ENCODE data around the gene CTTNBP2.
"Not testable (repeated sequence)": the region's sequence is repeated elsewhere in the genome, so short reads cannot be mapped to it uniquely, and the experiment has no call there.

The CTTNBP2 gene

GRCh38 chr7:117728890-117729624 lies 144.2 kb downstream of the CTTNBP2 start:
- no peak for DNase-seq

- no peak for DNase-seq
Measured at GRCh38 chr7:117724898-117725297, 148.3 kb downstream of the CTTNBP2 start.

DNA sequence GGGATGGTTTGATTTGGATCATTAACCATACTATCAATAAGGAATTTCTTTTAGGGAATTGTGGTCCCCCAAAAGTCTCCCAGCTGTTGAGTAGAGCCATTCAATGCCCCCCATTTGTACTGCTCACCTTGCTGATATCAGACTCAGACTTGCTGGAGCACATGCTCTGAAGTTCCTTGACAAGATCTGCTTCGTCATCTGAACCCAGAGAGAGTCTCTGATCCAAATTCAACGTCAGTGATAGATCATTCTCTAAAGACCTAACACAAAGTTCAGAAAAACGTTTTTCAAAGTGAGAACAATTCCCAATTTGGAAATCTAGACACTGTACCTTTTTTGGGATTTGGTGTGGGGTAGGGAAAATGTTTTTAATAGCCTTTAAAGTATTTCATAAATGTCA lies 153.9 kb downstream of the CTTNBP2 start:
- DNase-seq: no peak

GRCh38 chr7:117718116-117718835 lies 155.0 kb downstream of the CTTNBP2 start:
- DNase-seq: no peak

DNA sequence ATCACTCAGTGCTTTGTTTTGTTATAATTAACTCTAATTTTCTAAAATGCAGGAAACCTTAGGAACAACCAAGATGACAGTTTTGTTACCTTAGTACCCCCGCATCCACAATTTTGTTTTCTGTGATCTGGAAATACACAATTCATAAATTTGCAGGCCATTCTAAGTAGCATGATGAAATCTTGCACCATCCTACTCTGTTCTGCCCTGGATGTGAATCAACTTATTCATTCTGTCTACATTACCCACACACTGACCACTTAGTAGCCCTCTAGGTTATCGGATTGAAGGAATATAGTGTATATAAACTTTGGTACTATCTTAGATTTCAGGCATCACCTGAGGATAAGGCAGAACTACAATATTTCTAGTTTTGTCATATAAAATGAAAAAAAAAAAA lies 155.9 kb downstream of the CTTNBP2 start:
- DNase-seq: no peak

- DNase-seq: no peak
Measured at GRCh38 chr7:117716707-117717299, 156.4 kb downstream of the CTTNBP2 start.

DNA sequence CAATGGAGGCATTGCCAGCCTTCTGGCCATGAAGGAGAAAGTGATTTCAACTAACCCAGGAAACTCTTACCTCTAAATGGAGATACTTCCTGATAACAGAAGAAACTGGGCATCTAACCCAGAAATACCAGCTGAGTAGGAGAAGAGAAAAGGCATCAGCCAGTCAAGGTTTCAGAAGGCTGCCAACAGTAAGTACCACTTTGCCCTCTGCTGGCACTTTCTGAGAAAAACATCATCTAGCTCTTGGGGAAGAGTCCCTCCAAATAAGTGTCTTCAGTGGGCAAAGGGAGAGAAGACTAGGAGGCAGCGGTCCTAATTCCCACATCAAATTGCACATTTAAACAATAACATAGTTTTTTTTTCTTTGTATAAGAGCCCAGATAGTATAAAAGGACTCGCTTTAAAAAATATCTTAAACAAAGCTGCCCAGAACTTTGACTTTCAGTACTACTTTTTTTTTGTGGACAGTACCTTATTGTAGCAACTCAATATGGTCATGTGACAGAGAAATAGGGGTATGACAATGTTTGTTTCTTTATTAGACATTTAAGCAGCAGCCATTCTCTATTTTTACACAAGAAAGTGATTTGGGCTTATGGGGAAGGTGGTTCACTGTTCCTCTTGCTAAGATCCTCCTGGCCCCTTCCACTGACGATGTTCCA lies 157.3 kb downstream of the CTTNBP2 start:
- peak; percentile 48 for DNase-seq

GRCh38 chr7:117711556-117711955 lies 161.7 kb downstream of the CTTNBP2 start:
- no peak for DNase-seq

GRCh38 chr7:117708173-117708572 lies 165.1 kb downstream of the CTTNBP2 start:
- not testable (repeated sequence) for DNase-seq

DNA sequence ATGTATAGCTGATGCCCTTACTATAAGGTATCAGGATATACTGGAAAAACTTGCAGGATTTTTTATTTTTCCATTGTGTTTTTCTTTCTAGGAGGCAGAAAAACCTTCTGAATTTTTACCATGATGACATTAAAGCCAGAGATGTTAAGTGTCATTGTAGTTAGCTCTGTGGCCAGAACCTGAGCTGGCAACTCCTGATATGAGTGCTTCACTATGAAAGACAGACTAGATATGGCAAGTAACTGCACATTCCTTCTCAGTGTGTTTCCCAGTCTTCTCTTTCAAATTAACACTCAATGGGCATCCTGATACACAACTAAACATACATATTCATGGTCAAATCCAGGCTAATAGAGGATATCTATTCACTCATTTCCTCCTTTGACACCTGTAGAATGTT lies 166.2 kb downstream of the CTTNBP2 start:
- no peak for DNase-seq

- no peak for DNase-seq
Measured at GRCh38 chr7:117706210-117706609, 167.0 kb downstream of the CTTNBP2 start.

DNA sequence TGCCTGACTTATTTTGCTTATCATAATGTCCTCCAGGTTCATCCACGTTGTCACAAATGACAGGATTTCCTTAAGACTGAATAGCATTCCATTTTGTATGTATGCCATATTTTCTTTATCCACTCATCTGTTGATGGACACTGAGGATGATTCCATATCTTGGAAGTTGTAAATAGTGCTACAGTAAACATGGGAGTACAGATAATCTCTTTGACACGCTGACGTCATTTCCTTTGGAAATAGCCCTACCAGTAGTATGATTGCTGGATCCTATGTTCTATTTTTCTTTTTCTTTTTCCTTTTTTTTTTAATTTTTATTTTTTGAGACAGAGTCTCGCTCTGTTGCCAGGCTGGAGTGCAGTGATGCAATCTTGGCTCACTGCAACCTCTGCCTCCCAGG lies 167.6 kb downstream of the CTTNBP2 start:
- DNase-seq: no peak

DNA sequence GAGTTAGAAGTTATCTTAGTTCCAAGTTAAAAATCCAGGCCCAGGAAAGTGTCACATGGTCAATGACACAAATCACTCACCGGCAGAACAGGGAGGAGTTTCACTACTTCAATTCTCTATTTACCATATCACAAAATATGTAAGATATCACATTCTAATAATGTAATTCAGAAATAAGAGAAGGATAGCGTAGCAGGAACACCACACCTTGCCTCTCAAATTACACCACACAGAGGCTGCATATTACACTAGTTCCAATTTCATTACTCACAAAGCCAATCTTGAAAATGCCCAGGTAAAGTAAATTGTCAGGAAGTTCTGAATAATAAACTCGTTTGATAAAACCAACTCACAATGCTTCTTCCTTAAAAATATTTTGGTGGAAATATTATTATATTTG lies 169.2 kb downstream of the CTTNBP2 start:
- DNase-seq: no peak

GRCh38 chr7:117698018-117698417 lies 175.2 kb downstream of the CTTNBP2 start:
- DNase-seq: no peak

DNA sequence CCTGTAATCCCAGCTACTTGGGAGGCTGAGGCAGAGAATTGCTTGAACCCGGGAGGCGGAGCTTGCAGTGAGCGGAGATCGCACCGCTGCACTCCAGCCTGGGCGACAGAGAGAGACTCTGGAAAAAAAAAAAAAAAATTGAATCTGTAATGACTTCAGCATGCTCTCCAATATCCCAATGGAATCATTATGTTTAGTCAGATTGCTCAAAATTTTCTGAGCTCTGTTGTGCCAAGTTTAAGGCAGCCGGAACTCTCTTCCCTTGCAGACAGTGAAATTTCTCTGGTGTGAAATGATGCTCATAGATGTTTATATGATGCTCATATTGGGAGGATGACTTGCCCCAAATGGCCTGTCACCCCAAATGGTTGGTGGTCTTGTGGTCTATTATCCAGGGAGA lies 180.9 kb downstream of the CTTNBP2 start:
- no peak for DNase-seq

- DNase-seq: no peak
Measured at GRCh38 chr7:117690147-117690546, 183.1 kb downstream of the CTTNBP2 start.

- DNase-seq: no peak
Measured at GRCh38 chr7:117689406-117689805, 183.8 kb downstream of the CTTNBP2 start.

- no peak for DNase-seq
Measured at GRCh38 chr7:117688126-117688525, 185.1 kb downstream of the CTTNBP2 start.

GRCh38 chr7:117686311-117686935 lies 186.8 kb downstream of the CTTNBP2 start:
- DNase-seq: no peak

DNA sequence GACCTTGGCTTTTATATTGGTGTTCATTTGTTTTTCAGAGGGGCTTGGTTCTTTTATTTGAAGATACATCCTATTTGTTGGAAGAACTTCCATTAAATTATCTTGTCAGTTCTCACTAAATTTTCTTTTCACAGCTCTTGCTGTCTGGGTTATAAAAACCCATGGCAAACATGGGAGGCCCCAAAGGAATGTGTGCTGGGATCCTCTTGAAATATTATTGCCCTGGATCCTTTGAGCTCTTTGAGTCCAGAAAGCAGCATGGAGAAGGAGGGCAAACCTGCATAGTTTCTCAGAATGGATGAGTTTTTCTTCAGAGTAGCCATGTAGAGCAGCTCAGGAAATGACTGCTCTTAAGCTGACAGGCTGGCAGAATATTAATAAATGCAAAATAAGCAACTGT lies 187.4 kb downstream of the CTTNBP2 start:
- no peak for DNase-seq

DNA sequence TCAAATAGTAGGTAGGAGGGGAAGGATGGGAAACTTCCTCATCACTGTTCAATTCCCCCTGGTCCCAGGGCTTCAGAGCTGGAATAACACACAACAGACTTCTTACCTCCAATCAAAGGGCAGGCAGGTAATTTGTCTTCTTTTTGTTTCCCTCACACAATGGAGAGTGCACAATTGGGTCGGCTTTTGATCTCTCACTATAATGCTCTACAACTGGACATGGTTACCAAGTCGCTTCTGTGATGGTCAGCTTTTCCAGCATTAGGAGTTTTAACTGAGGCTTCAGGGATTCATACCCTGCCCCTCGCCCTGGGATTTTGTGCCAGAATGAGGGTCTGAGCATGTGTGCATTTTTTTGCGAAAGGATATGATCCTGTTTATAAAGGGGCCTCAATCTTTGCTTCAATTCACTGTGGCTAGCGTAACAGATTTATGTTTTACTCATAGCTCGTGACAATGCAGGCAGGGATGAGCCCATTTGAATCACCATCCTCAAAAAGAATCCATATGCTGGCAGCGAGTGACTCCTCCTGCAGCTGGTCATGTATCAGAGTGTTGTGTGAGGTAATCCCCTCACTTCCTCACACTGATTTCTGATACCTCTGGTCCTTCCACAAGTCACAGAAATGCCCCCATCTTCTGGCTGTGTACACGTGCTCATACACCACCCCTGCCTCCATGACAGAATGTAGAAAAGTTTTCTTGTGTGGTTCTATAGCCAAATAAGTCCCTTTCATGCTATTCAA lies 189.6 kb downstream of the CTTNBP2 start:
- DNase-seq: no peak

GRCh38 chr7:117682681-117683385 lies 190.4 kb downstream of the CTTNBP2 start:
- DNase-seq: no peak

All from DMS79 treated with DMSO at 0.1 percent for 48 hours (cell line).